Measurements from ENCODE around the gene SPEF2. TPM values are rescaled to one million over a fixed set of nuclear protein-coding genes. Genes with fewer than 3 reads are reported as not detected.

Gene SPEF2
- total and polyA plus RNA-seq, 2 experiments from 2014 or later: 5.1 TPM

DNA sequence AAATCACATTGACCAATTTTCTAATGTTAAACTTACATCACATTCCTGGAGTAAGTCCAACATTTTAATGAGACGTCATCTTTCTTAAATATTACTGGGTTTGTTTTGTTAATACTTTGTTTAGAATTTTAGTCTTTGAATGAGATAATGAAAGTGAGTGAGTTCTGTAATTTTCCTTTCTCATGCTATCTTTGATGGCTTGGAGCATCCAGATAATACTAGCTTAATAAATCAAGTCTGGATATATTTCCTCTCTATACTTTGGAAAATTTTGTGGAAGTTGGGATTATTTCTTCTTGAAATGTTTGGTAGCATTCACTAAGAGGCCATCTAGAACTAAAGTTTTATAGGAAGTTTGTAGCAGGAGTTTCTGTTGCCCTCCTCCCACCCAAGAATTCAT is 148.3 kb downstream of the SPEF2 start:
- no peak overlapping the region for H3K4me2 ChIP-seq
- no peak overlapping the region for H3K27ac ChIP-seq

DNA sequence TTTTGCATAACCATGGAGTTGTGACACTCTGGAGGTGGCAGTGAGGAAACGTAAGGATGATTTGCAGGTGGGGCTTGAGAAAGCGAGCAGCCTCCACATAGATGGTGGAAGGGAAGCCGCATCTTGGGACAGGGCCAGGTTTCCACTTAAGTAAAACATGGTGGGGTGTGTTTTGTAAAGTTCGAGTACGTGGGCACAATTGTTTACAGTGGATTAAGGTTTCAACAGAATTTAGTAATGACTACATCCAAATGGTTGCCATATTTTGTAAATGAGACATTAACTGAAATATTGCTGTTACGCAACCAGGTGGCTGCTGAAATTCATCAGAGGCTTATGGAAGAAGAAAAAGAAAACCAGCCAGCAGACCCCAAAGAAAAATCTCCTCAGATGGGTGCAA is 153.6 kb downstream of the SPEF2 start:
- Histone ChIP-seq H3K4me2 (no peak overlapping the region), H3K79me2 (no peaks in the 10 kb centered on the region), H4K20me1 (ENCODE audit: insufficient read depth, poor library complexity, severe bottlenecking) (no peaks in the 10 kb centered on the region), H3K27ac (no peak overlapping the region), H3K9me2 (replicated peaks; ENCODE audit: insufficient read depth) (no peaks in the 10 kb centered on the region), H3K36me3 (replicated peaks; ENCODE audit: insufficient read depth, low read depth) (no peaks in the 10 kb centered on the region), H3K9me3 (ENCODE audit: low read depth) (no peaks in the 10 kb centered on the region), H3K4me1 (ENCODE audit: insufficient read depth) (no peaks in the 10 kb centered on the region), H3K4me3 (no peak overlapping the region), H3K27me3 (peaks cover 5% of the 10 kb centered on the region), H2AFZ (no peak overlapping the region)
- DNase-seq (ENCODE audit: low spot score): no peak
- TF ChIP-seq, protein P1, sequence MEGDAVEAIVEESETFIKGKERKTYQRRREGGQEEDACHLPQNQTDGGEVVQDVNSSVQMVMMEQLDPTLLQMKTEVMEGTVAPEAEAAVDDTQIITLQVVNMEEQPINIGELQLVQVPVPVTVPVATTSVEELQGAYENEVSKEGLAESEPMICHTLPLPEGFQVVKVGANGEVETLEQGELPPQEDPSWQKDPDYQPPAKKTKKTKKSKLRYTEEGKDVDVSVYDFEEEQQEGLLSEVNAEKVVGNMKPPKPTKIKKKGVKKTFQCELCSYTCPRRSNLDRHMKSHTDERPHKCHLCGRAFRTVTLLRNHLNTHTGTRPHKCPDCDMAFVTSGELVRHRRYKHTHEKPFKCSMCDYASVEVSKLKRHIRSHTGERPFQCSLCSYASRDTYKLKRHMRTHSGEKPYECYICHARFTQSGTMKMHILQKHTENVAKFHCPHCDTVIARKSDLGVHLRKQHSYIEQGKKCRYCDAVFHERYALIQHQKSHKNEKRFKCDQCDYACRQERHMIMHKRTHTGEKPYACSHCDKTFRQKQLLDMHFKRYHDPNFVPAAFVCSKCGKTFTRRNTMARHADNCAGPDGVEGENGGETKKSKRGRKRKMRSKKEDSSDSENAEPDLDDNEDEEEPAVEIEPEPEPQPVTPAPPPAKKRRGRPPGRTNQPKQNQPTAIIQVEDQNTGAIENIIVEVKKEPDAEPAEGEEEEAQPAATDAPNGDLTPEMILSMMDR (IDR thresholded peaks at IDR 0.05; ENCODE audit: poor library complexity): no peak
- TF ChIP-seq EZH2phosphoT487 (IDR thresholded peaks at IDR 0.05; ENCODE audit: low read depth, severe bottlenecking, unreplicated experiment) (no peak), EZH2 (IDR thresholded peaks at IDR 0.05; ENCODE audit: borderline replicate concordance) (no peak)
- 81% methylated on average over 6 of the region's 6 CpGs for WGBS (ENCODE audit: low lambda C conversion rate, missing lambda C conversion rate)

More for the DNA sequence above, 148.3 kb downstream of the SPEF2 start:
- 76% methylated on average over 1 of the region's 1 CpG for WGBS (ENCODE audit: low lambda C conversion rate, missing lambda C conversion rate)
- H3K9me3 ChIP-seq (ENCODE audit: low read depth): no peaks in the 10 kb centered on the region
- H3K4me1 ChIP-seq (ENCODE audit: insufficient read depth): no peaks in the 10 kb centered on the region
- TF ChIP-seq, protein P1 (IDR thresholded peaks at IDR 0.05; ENCODE audit: poor library complexity): no peak
- TF ChIP-seq EZH2phosphoT487 (IDR thresholded peaks at IDR 0.05; ENCODE audit: low read depth, severe bottlenecking, unreplicated experiment): no peak
- TF ChIP-seq EZH2 (IDR thresholded peaks at IDR 0.05; ENCODE audit: borderline replicate concordance): no peak
- H4K20me1 ChIP-seq (ENCODE audit: insufficient read depth, poor library complexity, severe bottlenecking): no peaks in the 10 kb centered on the region
- H3K9me2 ChIP-seq (replicated peaks; ENCODE audit: insufficient read depth): no peaks in the 10 kb centered on the region
- H3K79me2 ChIP-seq: no peaks in the 10 kb centered on the region
- no peak overlapping the region for H3K4me3 ChIP-seq
- no peak overlapping the region for H2AFZ ChIP-seq
- H3K36me3 ChIP-seq (replicated peaks; ENCODE audit: insufficient read depth, low read depth): no peaks in the 10 kb centered on the region
- no peak for DNase-seq (ENCODE audit: low spot score)
- H3K27me3 ChIP-seq: peaks cover 5% of the 10 kb centered on the region

DNA sequence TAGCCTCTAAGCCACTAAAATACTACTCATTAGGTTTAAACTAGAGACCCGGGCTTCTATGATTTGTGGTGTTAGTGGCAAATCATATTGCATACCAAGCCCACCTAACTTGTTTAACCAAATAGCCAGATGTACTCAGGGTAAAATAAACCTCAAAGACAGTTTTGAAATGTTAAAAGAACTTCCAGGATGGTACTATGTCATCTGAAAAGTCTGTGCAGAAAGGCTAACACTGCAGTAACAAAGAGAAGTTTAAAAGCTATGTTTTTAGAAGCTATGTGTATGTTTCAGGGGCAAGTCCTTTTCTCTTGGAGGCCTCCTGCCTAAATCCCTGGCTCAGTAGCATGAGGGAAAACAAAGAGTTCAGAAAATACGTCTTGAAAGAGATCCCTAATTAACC is 154.2 kb downstream of the SPEF2 start:
- no peaks in the 10 kb centered on the region for H3K79me2 ChIP-seq
- H3K4me3 ChIP-seq: no peak overlapping the region
- H3K4me2 ChIP-seq: no peak overlapping the region
- no peak for TF ChIP-seq EZH2phosphoT487 (IDR thresholded peaks at IDR 0.05; ENCODE audit: low read depth, severe bottlenecking, unreplicated experiment)
- WGBS (ENCODE audit: low lambda C conversion rate, missing lambda C conversion rate): 29% methylated on average over 2 of the region's 2 CpGs
- no peak for DNase-seq (ENCODE audit: low spot score)
- H3K9me2 ChIP-seq (replicated peaks; ENCODE audit: insufficient read depth): no peaks in the 10 kb centered on the region
- H3K27me3 ChIP-seq: peaks cover 5% of the 10 kb centered on the region
- H3K36me3 ChIP-seq (replicated peaks; ENCODE audit: insufficient read depth, low read depth): no peaks in the 10 kb centered on the region
- H2AFZ ChIP-seq: no peak overlapping the region
- no peaks in the 10 kb centered on the region for H3K4me1 ChIP-seq (ENCODE audit: insufficient read depth)
- H3K9me3 ChIP-seq (ENCODE audit: low read depth): no peaks in the 10 kb centered on the region
- no peaks in the 10 kb centered on the region for H4K20me1 ChIP-seq (ENCODE audit: insufficient read depth, poor library complexity, severe bottlenecking)
- H3K27ac ChIP-seq: no peak overlapping the region

DNA sequence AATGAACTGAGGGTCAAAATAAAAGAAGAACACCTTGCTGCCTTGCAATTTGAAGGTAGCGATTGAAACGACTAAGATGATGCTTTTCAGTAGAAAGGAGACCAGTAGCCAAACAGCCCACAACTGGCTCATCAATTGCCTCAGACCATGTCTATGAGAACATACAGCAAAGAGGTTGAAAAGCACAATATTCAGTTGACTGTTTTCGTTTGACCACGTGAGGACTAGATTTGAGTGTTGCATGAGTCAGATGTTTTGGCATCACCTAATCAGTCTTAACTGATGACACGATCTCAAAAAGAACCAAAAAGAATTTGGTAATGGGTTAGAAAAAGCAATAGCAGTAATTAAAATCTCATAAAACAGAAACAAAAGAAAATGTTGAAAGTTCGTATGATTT is 156.3 kb downstream of the SPEF2 start:
- TF ChIP-seq EZH2 (IDR thresholded peaks at IDR 0.05; ENCODE audit: borderline replicate concordance): no peak
- no peak for TF ChIP-seq EZH2phosphoT487 (IDR thresholded peaks at IDR 0.05; ENCODE audit: low read depth, severe bottlenecking, unreplicated experiment)
- TF ChIP-seq, protein P1 (IDR thresholded peaks at IDR 0.05; ENCODE audit: poor library complexity): no peak
- no peak overlapping the region for H3K27ac ChIP-seq
- H3K4me1 ChIP-seq (ENCODE audit: insufficient read depth): no peaks in the 10 kb centered on the region
- H3K36me3 ChIP-seq (replicated peaks; ENCODE audit: insufficient read depth, low read depth): no peaks in the 10 kb centered on the region
- H2AFZ ChIP-seq: no peak overlapping the region
- no peaks in the 10 kb centered on the region for H3K27me3 ChIP-seq
- no peak overlapping the region for H3K4me2 ChIP-seq
- no peaks in the 10 kb centered on the region for H3K9me3 ChIP-seq (ENCODE audit: low read depth)
- H3K4me3 ChIP-seq: no peak overlapping the region
- no peaks in the 10 kb centered on the region for H3K79me2 ChIP-seq
- no peaks in the 10 kb centered on the region for H3K9me2 ChIP-seq (replicated peaks; ENCODE audit: insufficient read depth)
- WGBS (ENCODE audit: low lambda C conversion rate, missing lambda C conversion rate): 71% methylated on average over 6 of the region's 6 CpGs
- DNase-seq (ENCODE audit: low spot score): no peak
- no peaks in the 10 kb centered on the region for H4K20me1 ChIP-seq (ENCODE audit: insufficient read depth, poor library complexity, severe bottlenecking)
